Suprapubic skin (tissue), 4 donors: ENCODE measurements around the gene AHSG.

ENCODE experiments used
- EP300 ChIP-seq: sonication (generic); formaldehyde crosslinking; IDR thresholded peaks from one replicate; pipeline ENCODE4 v1.6.1; 2017; ENCODE audit warnings: antibody characterized with exemption
- POLR2A ChIP-seq, 2 donors: fragments of 450-650 bp; IDR thresholded peaks; one replicate each; pipeline ENCODE4 v1.6.1; 2017; ENCODE audit warnings: antibody characterized with exemption in 2 of 2, mild to moderate bottlenecking in 2 of 2, moderate library complexity in 2 of 2
- POLR2AphosphoS5 ChIP-seq, 3 donors: sonication (generic); formaldehyde crosslinking; IDR thresholded peaks; one replicate each; pipeline ENCODE4 v1.6.1; 2017; ENCODE audit warnings: antibody characterized with exemption in 3 of 3
- TF ChIP-seq, protein P1 (sequence below), 2 donors: fragments of 200-600 bp in 1 of 2; fragments of 450-650 bp in 1 of 2; sonication (generic) in 1 of 2; IDR thresholded peaks; one replicate each; pipeline ENCODE4 v1.5.1; 2016 to 2019; ENCODE audit warnings: antibody characterized with exemption in 2 of 2, mild to moderate bottlenecking in 1 of 2, moderate library complexity in 1 of 2

GRCh38 chr3:186613637-186614265 lies 891 bp downstream of the AHSG start:
- TF ChIP-seq, protein P1, sequence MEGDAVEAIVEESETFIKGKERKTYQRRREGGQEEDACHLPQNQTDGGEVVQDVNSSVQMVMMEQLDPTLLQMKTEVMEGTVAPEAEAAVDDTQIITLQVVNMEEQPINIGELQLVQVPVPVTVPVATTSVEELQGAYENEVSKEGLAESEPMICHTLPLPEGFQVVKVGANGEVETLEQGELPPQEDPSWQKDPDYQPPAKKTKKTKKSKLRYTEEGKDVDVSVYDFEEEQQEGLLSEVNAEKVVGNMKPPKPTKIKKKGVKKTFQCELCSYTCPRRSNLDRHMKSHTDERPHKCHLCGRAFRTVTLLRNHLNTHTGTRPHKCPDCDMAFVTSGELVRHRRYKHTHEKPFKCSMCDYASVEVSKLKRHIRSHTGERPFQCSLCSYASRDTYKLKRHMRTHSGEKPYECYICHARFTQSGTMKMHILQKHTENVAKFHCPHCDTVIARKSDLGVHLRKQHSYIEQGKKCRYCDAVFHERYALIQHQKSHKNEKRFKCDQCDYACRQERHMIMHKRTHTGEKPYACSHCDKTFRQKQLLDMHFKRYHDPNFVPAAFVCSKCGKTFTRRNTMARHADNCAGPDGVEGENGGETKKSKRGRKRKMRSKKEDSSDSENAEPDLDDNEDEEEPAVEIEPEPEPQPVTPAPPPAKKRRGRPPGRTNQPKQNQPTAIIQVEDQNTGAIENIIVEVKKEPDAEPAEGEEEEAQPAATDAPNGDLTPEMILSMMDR (IDR thresholded peaks at IDR 0.05) = no peak
- TF ChIP-seq POLR2A (IDR thresholded peaks at IDR 0.05) = no peak
- no peak for TF ChIP-seq POLR2AphosphoS5 (IDR thresholded peaks at IDR 0.05)
- TF ChIP-seq EP300 = no peak
